Skeletal muscle tissue (tissue), 4 donors: ENCODE data around the gene DAB1. TPM values are rescaled to one million over a fixed set of nuclear protein-coding genes. Genes with fewer than 3 reads are reported as not detected.

Source experiments
- H3K27ac ChIP-seq: one replicate; pipeline ENCODE4 v1.7.0; 2013; ENCODE audit warnings: mild to moderate bottlenecking, low read depth, low read length, inconsistent platforms
- H3K27me3 ChIP-seq, 3 donors: one replicate each; pipeline ENCODE4 v1.7.0; 2013; ENCODE audit warnings: low read length in 3 of 3; ENCODE audit not compliant: control insufficient read depth in 3 of 3, insufficient read depth in 3 of 3
- H3K36me3 ChIP-seq, 3 donors: one replicate each; pipeline ENCODE4 v1.7.0; 2013; ENCODE audit warnings: low read length in 3 of 3; ENCODE audit not compliant: control insufficient read depth in 3 of 3, insufficient read depth in 3 of 3
- H3K4me1 ChIP-seq, 3 donors: one replicate each; pipeline ENCODE4 v1.7.0; 2013; ENCODE audit warnings: low read length in 3 of 3, mild to moderate bottlenecking in 3 of 3; ENCODE audit not compliant: control insufficient read depth in 3 of 3, insufficient read depth in 3 of 3
- H3K4me3 ChIP-seq, 3 donors: one replicate each; pipeline ENCODE4 v1.7.0; 2013; ENCODE audit warnings: low read length in 3 of 3
- H3K9ac ChIP-seq, 3 donors: one replicate each; pipeline ENCODE4 v1.7.0; 2013; ENCODE audit warnings: low read length in 3 of 3, mild to moderate bottlenecking in 3 of 3, moderate library complexity in 2 of 3, low read depth in 1 of 3
- H3K9me3 ChIP-seq, 3 donors: one replicate each; pipeline ENCODE4 v1.7.0; 2013; ENCODE audit warnings: low read length in 3 of 3; ENCODE audit not compliant: control insufficient read depth in 3 of 3
- total RNA-seq: library from RNA; depleted of rRNA; stranded (reverse); fragments of >200 nt; gene quantifications from one replicate; pipeline ENCODE4 v1.2.3, GENCODE V29; 2014
- donor health status: Osteomylitis.

Gene DAB1
- total RNA-seq, 1 donor from 2014 or later, result 1.6 TPM

GRCh38 chr1:57295326-57295725 is 128.5 kb downstream of the DAB1 start:
- Histone ChIP-seq H3K9me3 (no peaks in the 10 kb centered on the region), H3K27me3 (no peaks in the 10 kb centered on the region), H3K4me3 (no peak overlapping the region), H3K9ac (no peak overlapping the region), H3K27ac (no peak overlapping the region), H3K4me1 (no peaks in the 10 kb centered on the region), H3K36me3 (no peaks in the 10 kb centered on the region)

GRCh38 chr1:57294177-57294576 is 129.7 kb downstream of the DAB1 start:
- H3K9me3 ChIP-seq, result no peaks in the 10 kb centered on the region
- no peak overlapping the region for H3K27ac ChIP-seq
- no peak overlapping the region for H3K4me3 ChIP-seq
- no peak overlapping the region for H3K9ac ChIP-seq
- H3K36me3 ChIP-seq, result no peaks in the 10 kb centered on the region
- H3K4me1 ChIP-seq, result no peaks in the 10 kb centered on the region
- H3K27me3 ChIP-seq, result no peaks in the 10 kb centered on the region

GRCh38 chr1:57293214-57293613 is 130.6 kb downstream of the DAB1 start:
- Histone ChIP-seq H3K9ac (no peak overlapping the region), H3K4me1 (no peaks in the 10 kb centered on the region), H3K36me3 (no peaks in the 10 kb centered on the region), H3K27ac (no peak overlapping the region), H3K27me3 (peaks cover 0 to 3% (median 0%) of the 10 kb centered on the region in 3 donors), H3K9me3 (no peaks in the 10 kb centered on the region), H3K4me3 (no peak overlapping the region)

GRCh38 chr1:57289781-57290180 is 134.1 kb downstream of the DAB1 start:
- Histone ChIP-seq H3K36me3 (no peaks in the 10 kb centered on the region), H3K4me3 (no peak overlapping the region), H3K4me1 (no peaks in the 10 kb centered on the region), H3K9ac (no peak overlapping the region), H3K27ac (no peak overlapping the region), H3K9me3 (no peaks in the 10 kb centered on the region), H3K27me3 (peaks cover 0 to 3% (median 0%) of the 10 kb centered on the region in 3 donors)

GRCh38 chr1:57285992-57286391 is 137.9 kb downstream of the DAB1 start:
- H3K9ac ChIP-seq, result no peak overlapping the region
- peaks cover 0 to 3% (median 2%) of the 10 kb centered on the region in 3 donors for H3K27me3 ChIP-seq
- no peaks in the 10 kb centered on the region for H3K9me3 ChIP-seq
- no peaks in the 10 kb centered on the region for H3K4me1 ChIP-seq
- no peak overlapping the region for H3K4me3 ChIP-seq
- H3K36me3 ChIP-seq, result no peaks in the 10 kb centered on the region
- H3K27ac ChIP-seq, result no peak overlapping the region

- Histone ChIP-seq H3K27me3 (peaks cover 0 to 2% (median 0%) of the 10 kb centered on the region in 3 donors), H3K27ac (no peak overlapping the region), H3K4me1 (no peaks in the 10 kb centered on the region), H3K9me3 (no peaks in the 10 kb centered on the region), H3K36me3 (no peaks in the 10 kb centered on the region), H3K4me3 (no peak overlapping the region), H3K9ac (no peak overlapping the region)
Measured at GRCh38 chr1:57282411-57282810, 141.4 kb downstream of the DAB1 start.

GRCh38 chr1:57281324-57281723 is 142.5 kb downstream of the DAB1 start:
- no peaks in the 10 kb centered on the region for H3K36me3 ChIP-seq
- H3K9me3 ChIP-seq, result no peaks in the 10 kb centered on the region
- H3K27me3 ChIP-seq, result peaks cover 0 to 2% (median 0%) of the 10 kb centered on the region in 3 donors
- no peak overlapping the region for H3K27ac ChIP-seq
- H3K4me1 ChIP-seq, result no peaks in the 10 kb centered on the region
- no peak overlapping the region for H3K9ac ChIP-seq
- H3K4me3 ChIP-seq, result no peak overlapping the region

GRCh38 chr1:57279909-57280666 is 143.8 kb downstream of the DAB1 start:
- Histone ChIP-seq H3K27ac (no peak overlapping the region), H3K27me3 (peaks cover 0 to 2% (median 0%) of the 10 kb centered on the region in 3 donors), H3K4me3 (no peak overlapping the region), H3K9ac (no peak overlapping the region), H3K9me3 (no peaks in the 10 kb centered on the region), H3K4me1 (no peaks in the 10 kb centered on the region), H3K36me3 (no peaks in the 10 kb centered on the region)

GRCh38 chr1:57278558-57278957 is 145.3 kb downstream of the DAB1 start:
- Histone ChIP-seq H3K9me3 (no peaks in the 10 kb centered on the region), H3K9ac (no peak overlapping the region), H3K27me3 (peaks cover 0 to 2% (median 0%) of the 10 kb centered on the region in 3 donors), H3K4me3 (no peak overlapping the region), H3K27ac (no peak overlapping the region), H3K4me1 (no peaks in the 10 kb centered on the region), H3K36me3 (no peaks in the 10 kb centered on the region)

- Histone ChIP-seq H3K4me3 (no peak overlapping the region), H3K4me1 (no peaks in the 10 kb centered on the region), H3K36me3 (no peaks in the 10 kb centered on the region), H3K9ac (no peak overlapping the region), H3K9me3 (no peaks in the 10 kb centered on the region), H3K27me3 (peaks cover 0 to 2% (median 0%) of the 10 kb centered on the region in 3 donors), H3K27ac (no peak overlapping the region)
Measured at GRCh38 chr1:57277681-57278080, 146.2 kb downstream of the DAB1 start.
